GM21825 (cell line): Measurements from ENCODE around the gene DAPK2.
A peak's percentile ranks its signal among the peaks of the same experiment; 100 is the strongest.
"Not testable (repeated sequence)": the region's sequence is repeated elsewhere in the genome, so short reads cannot be mapped to it uniquely, and the experiment has no call there.

Experiments used
- ATAC-seq: cut with Tn5 transposase; IDR thresholded peaks from one replicate; pipeline ENCODE4 v1.9.1; 2021; ENCODE audit warnings: mild to moderate bottlenecking, moderate library complexity; ENCODE audit not compliant: unreplicated experiment

Gene DAPK2

DNA sequence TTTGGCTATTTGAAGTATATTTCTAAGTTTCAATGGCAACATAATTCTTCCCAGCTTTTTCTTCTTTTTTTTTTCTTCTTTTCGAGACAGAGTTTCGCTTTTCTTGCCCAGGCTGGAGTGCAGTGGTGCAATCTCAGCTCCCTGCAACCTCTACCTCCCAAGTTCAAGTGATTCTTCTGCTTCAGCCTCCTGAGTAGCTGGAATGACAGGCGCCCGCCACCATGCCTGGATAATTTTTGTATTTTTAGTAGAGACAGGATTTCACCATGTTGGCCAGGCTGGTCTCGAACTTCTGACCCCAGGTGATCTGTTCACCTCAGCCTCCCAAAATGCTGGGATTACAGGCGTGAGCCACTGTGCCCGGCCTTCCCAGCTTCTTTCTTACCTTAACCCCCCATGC lies 146.7 kb downstream of the DAPK2 start:
- ATAC-seq, result not testable (repeated sequence)

DNA sequence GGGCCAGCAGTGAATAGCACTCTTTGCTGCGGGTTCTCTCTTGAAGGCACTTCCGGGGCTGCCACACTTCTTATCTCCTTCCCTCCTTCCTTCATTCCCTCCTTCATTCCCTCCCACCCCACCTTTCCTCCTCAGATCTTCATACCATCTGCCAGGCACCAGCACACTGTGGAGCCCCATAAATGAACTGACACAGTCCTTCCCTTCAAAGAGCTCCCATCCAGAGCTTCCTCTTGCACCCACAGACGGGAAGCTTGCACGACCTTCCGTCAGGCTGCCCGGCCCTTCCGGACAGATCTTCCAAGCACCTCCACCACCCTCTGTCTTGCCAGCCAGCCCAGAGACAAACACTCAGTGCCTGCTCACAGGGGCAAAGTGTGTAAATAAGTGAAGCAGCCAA lies 147.1 kb downstream of the DAPK2 start:
- no peak for ATAC-seq

DNA sequence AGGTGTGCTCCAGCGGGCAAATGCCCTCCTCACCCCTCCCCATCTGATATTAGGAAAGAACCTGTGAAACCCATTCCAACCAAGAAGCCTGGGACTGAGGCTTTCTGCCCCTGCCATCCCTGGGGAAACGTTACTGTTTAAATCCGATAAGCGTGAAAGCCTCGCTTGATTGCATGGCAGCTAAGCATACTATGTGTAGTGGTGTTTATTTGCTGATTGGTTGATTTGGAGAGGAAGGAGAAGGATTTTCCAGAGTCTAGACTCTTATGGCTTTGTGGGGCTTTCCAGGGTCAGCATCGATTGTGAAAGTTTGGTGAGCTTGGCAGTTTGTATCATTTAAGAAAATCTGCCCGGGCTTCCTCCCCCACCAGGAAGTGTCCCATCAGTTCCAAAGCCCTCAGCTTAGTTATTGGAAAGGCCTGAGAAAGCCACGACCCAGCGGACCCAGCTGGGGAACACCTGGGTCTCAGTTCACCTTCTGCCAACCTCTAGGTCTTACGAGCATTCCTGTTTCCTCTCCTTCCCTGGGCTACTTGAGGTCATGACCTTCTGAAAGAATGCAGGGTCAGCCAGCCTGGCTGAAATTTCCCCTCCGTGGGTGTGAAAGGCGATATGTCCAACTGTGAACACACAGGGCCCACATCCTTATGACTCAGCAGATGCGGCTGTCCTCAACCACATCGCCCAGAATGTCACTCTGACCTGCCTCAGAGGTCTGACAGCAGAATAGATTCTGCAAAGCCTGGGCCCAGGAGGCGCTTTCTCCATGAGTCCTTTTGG lies 149.8 kb downstream of the DAPK2 start:
- peak; percentile 66 for ATAC-seq

DNA sequence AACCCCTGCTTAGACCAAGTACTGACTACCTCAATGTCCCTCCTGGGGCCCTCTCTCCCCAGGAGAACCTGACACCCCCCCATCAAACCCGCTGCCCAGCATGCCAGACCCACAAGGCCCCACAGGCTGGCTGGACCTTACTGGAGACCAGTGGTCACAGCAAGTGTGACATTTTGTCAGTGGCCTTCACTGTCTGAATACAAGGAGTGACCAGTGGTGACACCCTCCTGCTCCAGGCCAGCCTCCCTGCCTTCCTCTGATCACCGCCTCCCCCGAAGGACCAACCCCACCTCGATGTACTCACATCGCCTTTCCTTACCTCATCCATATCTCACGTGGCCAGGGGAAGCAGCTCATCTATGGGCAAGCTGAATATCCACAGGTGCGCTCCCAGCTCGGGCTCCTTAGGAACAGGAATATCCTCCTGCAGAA lies 150.5 kb downstream of the DAPK2 start:
- no peak for ATAC-seq

DNA sequence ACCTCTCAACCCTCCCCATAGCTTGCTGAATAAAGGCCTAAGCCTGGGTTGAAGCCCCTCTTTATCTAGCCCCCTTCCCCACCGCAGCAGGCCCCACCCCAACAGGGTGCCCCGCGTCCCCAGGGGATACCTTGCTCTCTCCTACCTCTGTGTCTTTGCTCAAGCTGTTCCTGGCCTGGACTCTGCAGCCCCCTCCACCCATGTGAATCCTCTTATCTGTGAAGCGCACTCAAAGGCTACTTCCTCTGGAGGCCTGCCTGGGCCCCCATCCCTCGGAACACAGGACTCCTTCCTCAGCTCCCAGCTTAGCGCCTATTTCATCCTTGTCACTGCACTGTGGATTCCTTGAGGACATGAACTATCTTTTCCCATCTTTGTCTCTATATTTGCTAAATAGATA lies 151.1 kb downstream of the DAPK2 start:
- ATAC-seq, result no peak

DNA sequence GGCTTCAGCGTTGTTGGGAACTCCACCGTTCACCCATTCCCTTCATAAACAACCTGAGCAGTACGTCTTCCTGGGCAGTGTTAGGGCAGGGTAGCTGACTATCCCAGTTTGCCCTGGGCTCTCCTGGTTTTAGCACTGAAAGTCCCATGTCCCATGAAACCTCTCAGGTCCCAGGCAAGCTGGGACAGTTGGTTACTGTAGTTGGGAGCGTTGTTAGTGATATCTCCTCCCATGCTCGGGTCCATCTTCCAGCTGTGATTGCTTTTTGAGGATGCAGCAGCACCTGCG lies 151.7 kb downstream of the DAPK2 start:
- ATAC-seq, result no peak

DNA sequence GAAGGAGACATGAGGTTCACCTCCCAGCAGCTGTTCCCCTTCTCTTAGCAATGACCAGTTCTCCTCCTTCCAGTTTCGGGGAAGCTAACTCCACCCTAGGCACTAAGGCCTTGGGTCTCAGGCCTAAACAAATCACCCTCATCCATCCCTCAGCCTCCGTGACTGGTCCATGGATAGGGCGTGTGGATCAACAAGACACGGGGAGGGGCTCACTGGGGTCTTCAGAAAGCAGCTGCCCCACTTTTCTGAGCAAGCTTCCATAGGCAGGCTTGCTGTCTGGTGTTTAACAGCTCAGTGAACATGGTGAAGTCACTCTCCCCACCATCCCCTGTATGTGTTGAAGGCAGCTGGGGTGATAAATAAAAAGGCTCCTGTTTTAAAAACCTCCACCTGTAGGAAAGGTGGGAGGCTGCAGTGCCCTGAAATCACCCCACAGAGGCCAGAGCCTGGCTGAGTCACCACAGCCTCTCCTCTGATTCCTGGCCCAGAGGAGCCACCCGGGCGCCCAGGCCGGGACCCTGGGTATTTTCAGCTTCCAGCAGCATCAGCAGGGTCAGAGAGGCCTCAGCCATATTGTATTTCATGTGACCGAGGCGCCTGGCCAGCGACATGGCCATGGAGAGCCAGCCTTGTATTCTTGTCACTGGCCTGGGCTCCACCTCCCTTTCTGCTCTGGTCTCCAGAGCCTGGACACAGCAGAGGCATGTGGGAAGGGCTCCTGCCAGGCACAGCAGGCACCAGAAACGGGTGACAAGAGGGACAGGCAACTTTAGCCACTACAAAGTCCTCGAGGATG lies 152.2 kb downstream of the DAPK2 start:
- no peak for ATAC-seq

DNA sequence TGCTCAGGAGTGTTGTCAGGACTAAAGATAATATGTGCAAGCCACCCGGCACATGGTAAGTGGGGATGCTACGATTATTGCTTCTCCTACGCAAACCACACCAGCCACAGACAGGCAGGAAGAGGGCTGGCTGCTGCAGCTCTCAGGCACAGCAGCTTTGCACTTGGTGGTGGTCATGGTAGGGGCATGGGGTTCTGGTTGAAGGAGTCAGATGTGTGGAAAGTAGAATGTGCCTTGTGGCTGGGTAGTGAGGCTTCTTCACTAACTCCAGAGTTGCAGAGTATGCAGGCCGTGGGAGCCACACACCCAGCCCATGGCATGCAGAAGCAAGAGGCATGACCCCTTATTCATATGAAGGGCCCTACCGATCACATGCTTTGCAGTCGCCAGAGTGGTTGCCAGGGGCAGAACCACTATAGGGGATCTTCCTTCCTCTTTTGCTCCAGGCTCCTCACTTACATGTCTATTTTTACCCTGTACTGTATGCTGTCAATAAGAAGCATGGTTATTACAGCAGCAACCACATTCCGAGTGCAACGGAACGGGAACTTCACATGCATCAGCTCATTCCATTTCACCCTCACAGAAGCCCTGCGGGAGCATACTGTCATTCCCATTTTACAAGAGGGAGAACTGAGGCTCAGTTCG lies 153.4 kb downstream of the DAPK2 start:
- ATAC-seq, result no peak

DNA sequence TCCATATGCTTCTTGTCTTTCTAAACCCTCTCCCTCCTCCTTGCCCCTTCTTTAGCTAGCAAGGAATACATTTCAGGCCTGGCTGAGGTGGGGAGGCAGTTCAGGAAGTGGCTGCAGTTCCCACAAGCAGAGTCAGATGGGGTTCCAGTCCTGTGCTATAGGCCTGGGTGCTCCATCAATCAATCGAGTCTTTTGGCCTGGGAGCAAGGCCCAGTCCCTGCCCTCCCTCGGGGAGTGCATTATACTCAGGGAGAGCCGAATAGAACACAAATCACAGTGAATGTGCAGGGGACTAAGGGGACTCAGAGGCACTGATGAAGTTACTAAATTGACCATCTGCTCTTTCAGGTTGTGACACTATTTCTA lies 154.5 kb downstream of the DAPK2 start:
- no peak for ATAC-seq

DNA sequence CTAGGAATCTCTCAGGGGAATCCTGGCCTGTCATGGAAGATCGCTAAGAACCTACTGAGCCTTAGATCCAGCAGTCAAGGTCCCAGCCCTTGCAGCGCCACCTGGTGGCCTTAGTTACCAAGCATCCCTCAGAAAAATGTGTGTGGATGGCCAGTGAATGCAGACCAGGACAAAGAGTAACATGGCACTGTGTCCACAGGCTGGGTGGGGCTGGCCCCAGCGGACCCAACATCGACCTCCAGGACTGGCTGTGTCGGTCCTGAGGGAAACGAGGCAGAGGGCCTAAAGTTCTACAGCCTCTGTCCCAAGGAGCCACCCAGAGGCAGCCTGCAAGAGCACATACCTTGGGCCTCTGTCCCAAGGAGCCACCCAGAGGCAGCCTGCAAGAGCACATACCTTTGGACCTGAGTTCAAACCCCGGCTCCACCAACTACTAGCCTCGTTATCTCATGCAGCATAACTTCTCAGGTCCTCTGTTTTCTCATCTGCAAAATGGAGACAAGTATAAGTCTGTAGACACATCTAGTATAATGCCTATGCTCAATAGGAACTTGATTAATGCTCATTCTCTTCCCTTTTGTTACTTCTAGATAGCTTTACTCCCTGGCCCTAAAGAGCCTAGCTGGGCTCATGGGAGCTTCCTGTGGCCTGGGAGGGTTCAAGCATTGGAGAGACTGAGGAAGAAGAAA lies 155.1 kb downstream of the DAPK2 start:
- ATAC-seq, result no peak

DNA sequence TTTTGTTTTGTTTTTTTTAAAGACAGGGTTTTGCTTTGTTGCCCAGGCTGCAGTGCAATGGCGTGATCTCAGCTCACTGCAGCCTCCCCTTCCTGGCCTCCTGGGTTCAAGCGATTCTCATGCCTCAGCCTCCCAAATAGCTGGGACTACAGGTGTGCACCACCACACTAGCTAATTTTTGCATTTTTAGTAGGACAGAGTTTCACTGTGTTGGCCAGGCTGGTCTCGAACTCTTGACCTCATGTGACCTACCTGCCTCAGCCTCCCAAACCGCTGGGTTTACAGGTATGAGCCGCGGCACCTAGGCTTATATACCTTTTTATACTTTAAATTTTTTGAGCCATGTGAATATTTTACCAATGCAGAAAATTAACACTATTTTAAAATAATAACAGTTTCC lies 155.7 kb downstream of the DAPK2 start:
- ATAC-seq, result no peak

DNA sequence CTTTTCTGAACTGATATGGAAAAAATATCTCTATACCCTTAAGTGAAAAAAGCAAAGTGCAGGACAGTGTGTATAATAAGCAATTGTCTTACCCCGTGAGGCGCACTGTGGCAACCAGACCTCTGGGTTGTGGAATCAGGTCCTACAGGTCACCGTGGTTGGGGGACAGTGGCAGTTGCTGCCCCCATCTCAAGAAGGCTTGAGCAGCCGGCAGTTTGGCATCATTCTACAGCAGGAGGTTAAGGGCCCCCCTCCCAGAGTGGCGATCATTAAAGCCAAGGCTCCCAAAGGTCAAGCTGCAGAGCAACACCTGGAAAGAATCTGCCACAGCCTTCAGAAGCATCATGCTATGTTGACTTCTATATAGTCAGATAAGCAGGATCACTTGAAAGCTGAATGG lies 156.5 kb downstream of the DAPK2 start:
- no peak for ATAC-seq

DNA sequence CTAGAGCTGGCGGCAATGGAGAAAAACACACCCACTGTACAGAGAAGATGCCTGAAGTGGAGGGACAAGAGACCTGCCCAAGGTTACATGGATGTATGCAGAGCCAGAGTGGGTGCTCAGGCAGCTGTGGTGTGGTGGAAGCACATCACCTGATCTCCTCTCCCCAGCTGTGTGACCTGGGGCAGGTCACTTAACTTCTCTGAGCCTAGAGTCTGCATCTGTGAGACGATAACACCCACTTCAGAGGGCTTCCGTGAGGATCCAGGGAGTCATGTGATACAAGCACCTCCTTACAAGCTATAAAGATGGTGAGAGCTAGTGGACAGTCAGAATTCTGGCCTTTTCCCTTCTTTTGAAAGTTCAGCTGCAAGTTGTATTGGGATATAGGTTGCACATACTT lies 157.5 kb downstream of the DAPK2 start:
- no peak for ATAC-seq

DNA sequence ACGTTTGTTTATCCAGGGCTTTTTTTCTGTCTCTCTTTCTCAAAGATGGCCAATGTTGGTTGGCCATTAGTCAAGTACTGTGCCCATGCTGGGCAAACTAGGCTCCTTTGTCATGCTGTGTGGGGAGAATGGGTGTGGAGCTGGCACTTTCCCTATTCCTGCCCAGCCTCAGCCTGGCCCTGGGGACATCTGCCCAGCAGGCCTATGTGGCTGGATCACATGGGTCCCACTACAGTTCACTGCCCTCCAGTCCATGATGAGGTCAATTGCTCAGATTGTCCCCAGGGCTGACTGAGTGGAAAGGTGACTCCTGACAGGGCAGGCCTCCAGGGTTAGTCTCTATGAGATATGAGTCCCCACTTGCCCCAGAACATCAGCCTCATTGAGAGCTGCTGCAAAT lies 158.1 kb downstream of the DAPK2 start:
- no peak for ATAC-seq

DNA sequence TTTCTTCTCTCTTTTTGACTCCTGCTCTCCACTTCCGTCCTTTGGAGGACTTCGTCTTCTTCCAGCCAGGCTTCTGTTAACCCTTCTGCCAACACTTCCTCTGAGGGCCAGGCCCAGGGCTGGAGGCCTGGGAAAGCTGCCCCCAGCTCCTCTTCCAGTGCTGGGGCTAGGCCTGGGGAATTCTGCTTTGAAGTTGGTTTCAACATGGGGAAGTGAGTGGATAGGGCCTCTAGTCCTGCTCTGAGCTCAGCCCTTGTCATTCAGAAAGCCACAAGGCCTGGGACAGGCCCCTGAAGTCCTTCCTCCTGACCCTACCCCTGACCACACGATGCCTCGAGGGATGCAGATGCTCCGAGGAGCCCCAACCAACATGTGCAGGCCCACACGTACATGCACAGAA lies 158.7 kb downstream of the DAPK2 start:
- no peak for ATAC-seq

DNA sequence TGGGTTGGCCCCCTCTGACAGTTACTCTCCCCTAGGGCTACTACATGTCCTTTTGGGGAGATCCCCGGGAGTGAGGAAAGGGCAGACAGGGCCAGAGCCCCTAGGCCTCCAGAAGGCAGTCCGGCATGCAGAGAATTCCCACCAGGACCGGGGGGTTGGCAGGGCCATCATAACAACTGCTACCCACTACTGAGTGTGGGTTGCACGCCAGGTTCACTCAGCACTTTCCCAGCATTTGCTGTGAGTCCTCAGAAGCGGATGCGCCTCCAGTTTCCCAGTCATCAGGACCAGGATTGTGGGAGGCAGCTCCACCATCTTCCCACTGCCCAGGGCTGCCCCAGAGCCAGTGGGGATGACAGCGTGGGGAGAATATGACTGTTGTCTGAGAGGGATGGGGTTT lies 161.3 kb downstream of the DAPK2 start:
- no peak for ATAC-seq

DNA sequence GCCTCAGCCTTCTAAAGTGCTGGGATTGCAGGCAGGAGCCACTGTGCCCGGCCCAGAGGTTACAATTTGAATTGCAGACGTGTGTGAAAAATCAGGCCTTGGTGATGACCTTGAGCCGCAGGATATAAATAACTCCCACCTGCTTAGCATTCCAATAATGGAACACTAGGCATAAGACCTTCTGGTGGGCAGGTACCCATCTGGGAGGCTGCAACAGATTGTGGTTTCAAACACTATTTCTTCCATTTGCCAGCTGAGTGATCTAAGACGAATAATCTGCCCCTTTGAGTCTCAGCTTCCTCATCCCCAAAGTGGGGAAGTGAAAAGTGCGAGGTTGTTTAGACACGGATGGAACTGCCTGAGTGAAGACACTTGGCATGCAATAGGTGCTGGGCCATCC lies 164.9 kb downstream of the DAPK2 start:
- no peak for ATAC-seq

DNA sequence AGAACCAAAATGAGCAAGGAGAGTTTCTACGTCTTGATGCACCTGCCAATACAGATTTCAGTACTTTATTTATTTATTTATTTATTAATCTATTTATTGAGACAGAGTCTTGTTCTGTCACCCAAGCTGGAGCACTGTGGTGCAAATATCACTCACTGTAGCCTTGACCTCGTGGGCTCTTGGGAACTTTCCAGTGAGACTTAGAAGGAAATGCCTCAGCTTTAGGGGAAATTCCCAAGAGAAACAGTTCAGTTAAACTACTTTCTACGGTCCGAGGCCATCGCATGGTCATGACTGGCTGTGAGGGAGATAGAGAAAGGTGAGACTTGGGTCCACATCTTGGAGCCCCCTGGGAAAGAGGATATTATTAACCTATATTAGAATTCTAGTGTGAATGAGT lies 165.5 kb downstream of the DAPK2 start:
- no peak for ATAC-seq

DNA sequence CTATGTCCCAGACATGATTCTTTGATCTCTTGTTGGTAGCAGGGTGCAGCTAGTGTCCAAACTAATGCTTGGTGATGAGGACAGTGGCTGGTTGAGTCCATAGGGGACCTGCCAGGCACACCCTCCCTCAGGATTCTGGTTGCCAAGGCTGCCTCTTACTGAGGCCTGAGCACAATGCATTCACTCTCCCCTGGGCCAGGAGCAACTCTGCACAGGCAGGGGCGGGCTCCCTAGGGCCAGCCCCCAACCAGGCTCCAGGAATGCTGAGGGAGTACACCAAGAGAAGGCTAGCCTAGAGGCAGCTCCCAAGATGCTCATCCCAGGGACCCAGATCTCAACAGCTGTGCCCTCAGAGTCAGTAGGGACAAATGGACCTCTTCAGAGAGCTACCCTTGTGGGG lies 166.3 kb downstream of the DAPK2 start:
- ATAC-seq, result no peak

DNA sequence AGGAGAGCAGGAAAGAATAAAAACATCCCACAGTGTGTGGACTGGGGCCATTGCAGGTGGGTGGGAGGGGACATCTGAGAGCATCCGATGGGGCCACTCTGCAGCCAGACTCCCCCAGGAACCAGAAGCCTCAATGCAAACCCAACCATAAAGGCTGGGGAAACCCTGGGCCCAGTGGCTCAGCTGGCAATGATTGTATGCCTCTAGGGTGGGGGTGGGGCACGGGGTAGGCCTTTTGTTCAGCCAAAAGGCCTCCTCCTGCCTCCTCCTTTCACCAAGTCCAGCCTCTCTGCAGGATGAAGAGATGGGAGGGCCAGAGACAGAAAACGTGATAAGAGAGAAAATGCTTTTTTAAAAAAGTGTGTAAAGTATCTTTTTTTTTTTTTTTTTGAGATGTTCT lies 167.1 kb downstream of the DAPK2 start:
- no peak for ATAC-seq

DNA sequence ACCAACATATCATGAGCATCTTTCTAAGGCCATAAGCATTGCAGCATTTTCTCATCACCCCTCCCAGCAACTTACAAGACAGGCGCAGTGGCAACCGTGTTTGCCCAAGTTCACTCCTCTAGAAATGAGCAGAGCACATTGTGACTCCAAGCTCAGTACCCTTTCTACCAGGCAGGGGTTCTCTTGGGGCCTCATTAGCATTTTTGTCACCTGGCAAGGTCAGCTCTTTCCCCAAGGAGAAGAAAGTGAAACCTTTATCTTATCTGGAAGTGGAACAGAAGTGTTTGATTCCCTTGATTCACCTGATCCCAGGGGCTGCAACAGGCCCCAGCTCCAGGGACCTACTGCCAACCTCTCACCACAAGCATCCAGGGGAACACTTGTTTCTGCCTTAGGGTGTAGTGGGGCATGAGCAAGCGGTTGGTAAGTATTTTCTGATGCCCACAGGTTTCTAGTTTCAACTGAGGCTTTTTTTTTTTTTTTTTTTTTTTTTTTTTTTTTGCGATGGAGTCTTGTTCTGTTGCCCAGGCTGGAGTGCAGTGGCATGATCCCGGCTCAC lies 168.5 kb downstream of the DAPK2 start:
- ATAC-seq, result no peak
